ENCODE results near the gene CPE. TPM values are rescaled to one million over a fixed set of nuclear protein-coding genes. Genes with fewer than 3 reads are reported as not detected.

CPE gene
- total RNA-seq, 1 experiment from 2014 or later, result 29.3 TPM

- POLR2A ChIA-PET, result no interaction called here
- Histone ChIP-seq H3K79me2 (ENCODE audit: insufficient read depth, low read length) (no peaks in the 10 kb centered on the region), H3K4me3 (replicated peaks in 1 of 2; ENCODE audit: low read depth in 1 of 2, low read length in 2 of 2) (no peak overlapping the region), H3K9me2 (ENCODE audit: insufficient read depth) (no peaks in the 10 kb centered on the region), H4K20me1 (ENCODE audit: insufficient read depth) (no peaks in the 10 kb centered on the region), H3K36me3 (ENCODE audit: control insufficient read depth in 1 of 2, insufficient read depth in 2 of 2, low read length in 2 of 2) (no peaks in the 10 kb centered on the region), H3K4me1 (ENCODE audit: control insufficient read depth in 1 of 2, insufficient read depth in 2 of 2, low read length in 2 of 2) (peaks cover 3 to 19% of the 10 kb centered on the region in 2 experiments; a peak in 3 of 4 replicates), H3K9ac (ENCODE audit: low read length) (no peak overlapping the region), H3K27ac (ENCODE audit: low read depth, low read length) (no peak overlapping the region), H3K4me2 (ENCODE audit: low read length) (no peak overlapping the region; the same call in 1 of the 2 replicates), H3K27me3 (ENCODE audit: insufficient read depth, low read length) (no peaks in the 10 kb centered on the region), H3K9me3 (ENCODE audit: control insufficient read depth in 1 of 2, insufficient read depth in 1 of 2, low read depth in 1 of 2, low read length in 2 of 2) (no peaks in the 10 kb centered on the region), H2AFZ (ENCODE audit: low read depth, low read length, poor library complexity, severe bottlenecking) (no peak overlapping the region)
- intact Hi-C loops (cut with micrococcal nuclease), result no loop called here
- no peak for ATAC-seq
- no TSS peak for BruUV-seq (replicated peaks)
- DNase-seq (ENCODE audit: low read depth, low spot score), result no peak
- RAD21 ChIA-PET (ENCODE audit: low non-redundant PET in 1 of 2, low total read pairs in 2 of 2, uncharacterized antibody in 2 of 2, unreplicated experiment in 2 of 2), result no interaction called here
- CTCF ChIA-PET, result interaction anchor here (1.7 kb wide), 1 partner anchor 10 kb away, joined by 6 read pairs; no protein-coding TSS in a partner anchor
- TF ChIP-seq CTCF (IDR thresholded peaks at IDR 0.05 in 2 of 3, conservative IDR thresholded peaks at IDR 0.05 in 1 of 3; ENCODE audit: borderline replicate concordance in 1 of 3, insufficient read depth in 1 of 3, low read depth in 2 of 3, low read length in 2 of 3) (no peak), CBX3 (IDR thresholded peaks at IDR 0.05; ENCODE audit: low read depth) (no peak), FOSL1 (IDR thresholded peaks at IDR 0.05; ENCODE audit: low read depth) (no peak), POLR2AphosphoS5 (IDR thresholded peaks at IDR 0.05; ENCODE audit: low read depth, low read length) (no peak), JUND (IDR thresholded peaks at IDR 0.05) (no peak), MAX (IDR thresholded peaks at IDR 0.05) (no peak), SRF (IDR thresholded peaks at IDR 0.05; ENCODE audit: low read depth) (no peak), EZH2phosphoT487 (IDR thresholded peaks at IDR 0.05; ENCODE audit: borderline replicate concordance) (no peak), CEBPB (IDR thresholded peaks at IDR 0.05; ENCODE audit: low read depth) (no peak), ZNF274 (IDR thresholded peaks at IDR 0.05; ENCODE audit: low read depth, low read length) (no peak), EZH2 (IDR thresholded peaks at IDR 0.05) (no peak), ATF3 (IDR thresholded peaks at IDR 0.05) (no peak)
Measured at GRCh38 chr4:165383591-165384073, 4.8 kb downstream of the CPE start.

All from HCT116 (cell line).